Peyer's patch (tissue), 4 donors: ENCODE data around the gene BCCIP.

Experiments used
- CTCF ChIP-seq, 6 experiments: fragments of 450-650 bp in 4 of 6; fragments of 200-600 bp in 2 of 6; sonication (generic) in 1 of 6; IDR thresholded peaks; one replicate each; pipeline ENCODE4 v1.5.1; 2017 to 2019; ENCODE audit warnings: antibody characterized with exemption in 6 of 6, mild to moderate bottlenecking in 3 of 6, moderate library complexity in 1 of 6
- POLR2A ChIP-seq, 2 donors: fragments of 450-650 bp; IDR thresholded peaks; one replicate each; pipeline ENCODE4 v1.5.1; 2017; ENCODE audit warnings: antibody characterized with exemption in 2 of 2, mild to moderate bottlenecking in 2 of 2, moderate library complexity in 2 of 2

DNA sequence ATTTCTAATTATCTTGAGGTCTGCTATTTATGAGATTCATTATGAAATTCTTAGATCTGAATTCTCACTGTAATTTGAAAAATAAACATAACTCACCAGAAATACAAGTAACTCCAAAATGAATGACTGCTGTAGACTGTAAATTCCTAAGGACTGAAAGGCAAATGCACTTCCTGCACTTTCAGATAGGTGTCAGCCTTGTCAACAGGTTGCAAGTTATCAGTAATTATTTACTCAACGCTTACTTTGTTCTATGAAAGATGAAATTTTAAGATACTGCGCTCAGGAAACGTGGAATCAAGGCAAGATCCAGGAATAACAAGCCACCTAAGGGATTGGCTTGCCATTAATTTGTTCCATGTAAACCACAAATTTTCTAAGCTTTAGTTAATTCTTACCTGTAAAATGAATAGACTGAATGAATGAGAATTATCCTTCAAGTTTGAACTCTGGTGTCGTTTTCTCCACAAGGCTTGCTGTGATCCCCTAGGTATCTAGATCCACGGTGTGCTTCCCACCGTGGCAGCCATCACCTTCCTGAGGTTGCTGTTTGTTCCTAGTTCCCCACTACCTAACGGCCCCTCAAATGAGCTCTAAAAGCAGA, 45.1 kb downstream of the BCCIP start:
- TF ChIP-seq CTCF (IDR thresholded peaks at IDR 0.05) (peak; percentile 53 to 95 (median 80)), POLR2A (IDR thresholded peaks at IDR 0.05) (no peak)
